CD4-positive, alpha-beta T cell (primary cell): ENCODE results near the gene CDH5. TPM values are rescaled to one million over a fixed set of nuclear protein-coding genes. Genes with fewer than 3 reads are reported as not detected.

Experiments
- ATAC-seq: fragments of 200-7000 bp; cut with Tn5 transposase; one replicate; pipeline ENCODE4 v1.10.0; 2022; ENCODE audit warnings: mild to moderate bottlenecking; ENCODE audit not compliant: poor library complexity
- CTCF ChIA-PET: fragments of 350-600 bp; sonication (Branson Sonifier 250); formaldehyde crosslinking; loops from one replicate; lab custom pipeline; 2021; ENCODE audit warnings: antibody characterized with exemption, inconsistent platforms; lab: Charles Lee
- POLR2A ChIA-PET: fragments of 350-600 bp; sonication (Branson Sonifier 250); formaldehyde crosslinking; loops from one replicate; lab custom pipeline; 2021; ENCODE audit warnings: antibody characterized with exemption, inconsistent platforms; lab: Charles Lee
- DNase-seq, 14 experiments: peaks; one replicate each; pipeline ENCODE4 v3.0.0-alpha.2; 2013 to 2020; ENCODE audit warnings: mixed read lengths in 2 of 14
- H3K27ac ChIP-seq, 2 donors: one replicate each; pipeline versions ENCODE4 v1.5.1 to v1.7.0; 2013; ENCODE audit warnings: low read length in 2 of 2, low read depth in 1 of 2, mild to moderate bottlenecking in 1 of 2
- H3K27me3 ChIP-seq, 2 experiments: 1 replicate in 1 of 2; 2 replicates in 1 of 2; pipeline versions ENCODE4 v1.6.1 to v1.7.0; 2013; ENCODE audit warnings: low read length in 2 of 2, control low read depth in 1 of 2, mild to moderate bottlenecking in 1 of 2, moderate library complexity in 1 of 2; ENCODE audit not compliant: insufficient read depth in 2 of 2, control insufficient read depth in 1 of 2
- H3K36me3 ChIP-seq: one replicate; pipeline ENCODE4 v1.6.1; 2013; ENCODE audit warnings: low read length, control low read depth; ENCODE audit not compliant: insufficient read depth
- H3K4me1 ChIP-seq: one replicate; pipeline ENCODE4 v1.6.1; 2013; ENCODE audit warnings: low read length, control low read depth; ENCODE audit not compliant: insufficient read depth
- H3K4me3 ChIP-seq: one replicate; pipeline ENCODE4 v1.5.1; 2013; ENCODE audit warnings: mild to moderate bottlenecking, low read length, moderate library complexity
- H3K9me3 ChIP-seq, 2 experiments: 1 replicate in 1 of 2; 2 replicates in 1 of 2; pipeline versions ENCODE4 v1.6.1 to v1.7.0; 2013; ENCODE audit warnings: low read length in 2 of 2, mild to moderate bottlenecking in 2 of 2, control low read depth in 1 of 2, moderate library complexity in 1 of 2; ENCODE audit not compliant: control insufficient read depth in 1 of 2, insufficient read depth in 1 of 2
- H3K27ac Mint-ChIP-seq: one replicate; pipeline ENCODE4 v1.8.0; 2020; ENCODE audit warnings: mixed read lengths
- H3K27me3 Mint-ChIP-seq: one replicate; pipeline ENCODE4 v1.8.0; 2021; ENCODE audit warnings: mixed read lengths
- H3K36me3 Mint-ChIP-seq: one replicate; pipeline ENCODE4 v1.8.0; 2021; ENCODE audit warnings: low read depth, mixed read lengths
- H3K4me1 Mint-ChIP-seq: one replicate; pipeline ENCODE4 v1.8.0; 2021; ENCODE audit warnings: low read depth, mixed read lengths
- H3K4me3 Mint-ChIP-seq: one replicate; pipeline ENCODE4 v1.8.0; 2020; ENCODE audit warnings: mild to moderate bottlenecking, mixed read lengths
- H3K9me3 Mint-ChIP-seq: one replicate; pipeline ENCODE4 v1.8.0; 2020; ENCODE audit warnings: mixed read lengths
- CTCF ChIP-seq: fragments of 200-600 bp; IDR thresholded peaks from one replicate; pipeline ENCODE4 v1.8.0; 2022; ENCODE audit warnings: antibody characterized with exemption, mild to moderate bottlenecking
- intact Hi-C, 2 experiments: fragments of 100-400 bp; cut with DNase I in 1 of 2; cut with micrococcal nuclease in 1 of 2; formaldehyde crosslinking; loops; one replicate each; pipeline versions ENCODE4 v1.15.1 to v1.9.0; 2023 to 2025; cut with DNase I, micrococcal nuclease
- total RNA-seq, 174 experiments: library from RNA in 2 of 174; stranded (reverse) in 2 of 174; gene quantifications; one replicate each; pipeline ENCODE4 v1.2.3 and lab custom pipeline; 2021 to 2026

CDH5 gene
- total RNA-seq, 2 experiments from 2014 or later, result not detected

GRCh38 chr16:66414891-66415290 is 48.4 kb downstream of the CDH5 start:
- no peak for TF ChIP-seq CTCF
- no peak overlapping the region for H3K4me3 Mint-ChIP-seq
- Histone ChIP-seq H3K4me3 (no peak overlapping the region), H3K36me3 (peaks cover 10% of the 10 kb centered on the region), H3K9me3 (peaks cover 0 to 3% of the 10 kb centered on the region in 2 experiments), H3K27ac (no peak overlapping the region), H3K27me3 (no peaks in the 10 kb centered on the region), H3K4me1 (peaks cover 4% of the 10 kb centered on the region)
- no peak overlapping the region for H3K27ac Mint-ChIP-seq
- no peaks in the 10 kb centered on the region for H3K9me3 Mint-ChIP-seq
- ChIA-PET POLR2A (no interaction called here), CTCF (interaction anchor here (1.2 kb wide), 1 partner anchor 9 kb away, joined by 4 read pairs; no protein-coding TSS in a partner anchor)
- intact Hi-C loops, result no loop called here
- DNase-seq (no peak), ATAC-seq (no peak)
- peaks cover 10% of the 10 kb centered on the region for H3K4me1 Mint-ChIP-seq
- peaks cover 5% of the 10 kb centered on the region for H3K27me3 Mint-ChIP-seq
- H3K36me3 Mint-ChIP-seq, result peaks cover 22% of the 10 kb centered on the region

- Mint-ChIP-seq H3K27ac (no peak overlapping the region), H3K36me3 (peaks cover 9% of the 10 kb centered on the region), H3K27me3 (peaks cover 5% of the 10 kb centered on the region), H3K9me3 (no peaks in the 10 kb centered on the region), H3K4me1 (peaks cover 8% of the 10 kb centered on the region), H3K4me3 (no peak overlapping the region)
- Histone ChIP-seq H3K4me3 (no peak overlapping the region), H3K9me3 (peaks cover 0 to 3% of the 10 kb centered on the region in 2 experiments), H3K36me3 (peaks cover 1% of the 10 kb centered on the region), H3K27me3 (no peaks in the 10 kb centered on the region), H3K27ac (no peak overlapping the region), H3K4me1 (peaks cover 4% of the 10 kb centered on the region)
- intact Hi-C loops, result no loop called here
- ChIA-PET CTCF (interaction anchor here (1.2 kb wide), 1 partner anchor 10 kb away, joined by 4 read pairs; no protein-coding TSS in a partner anchor), POLR2A (no interaction called here)
- TF ChIP-seq CTCF, result no peak
- no peak for ATAC-seq
- DNase-seq, result no peak
Observed at GRCh38 chr16:66416136-66416535, 49.6 kb downstream of the CDH5 start.

GRCh38 chr16:66416939-66417700 is 50.6 kb downstream of the CDH5 start:
- DNase-seq, result no peak
- POLR2A ChIA-PET, result no interaction called here

More at GRCh38 chr16:66416939-66417700, 50.6 kb downstream of the CDH5 start:
- peaks cover 4% of the 10 kb centered on the region for H3K4me1 ChIP-seq
- Mint-ChIP-seq H3K36me3 (peaks cover 3% of the 10 kb centered on the region), H3K27me3 (peaks cover 7% of the 10 kb centered on the region), H3K4me1 (peaks cover 8% of the 10 kb centered on the region), H3K4me3 (no peak overlapping the region), H3K27ac (no peak overlapping the region), H3K9me3 (no peaks in the 10 kb centered on the region)
- CTCF ChIA-PET, result no interaction called here
- H3K4me3 ChIP-seq, result no peak overlapping the region
- no peaks in the 10 kb centered on the region for H3K27me3 ChIP-seq
- H3K9me3 ChIP-seq, result peaks cover 0 to 3% of the 10 kb centered on the region in 2 experiments
- no peaks in the 10 kb centered on the region for H3K36me3 ChIP-seq
- ATAC-seq, result no peak
- no peak overlapping the region for H3K27ac ChIP-seq
- intact Hi-C loops, result no loop called here
- TF ChIP-seq CTCF, result no peak
